ENCODE results near the gene SPATA2.

DNA sequence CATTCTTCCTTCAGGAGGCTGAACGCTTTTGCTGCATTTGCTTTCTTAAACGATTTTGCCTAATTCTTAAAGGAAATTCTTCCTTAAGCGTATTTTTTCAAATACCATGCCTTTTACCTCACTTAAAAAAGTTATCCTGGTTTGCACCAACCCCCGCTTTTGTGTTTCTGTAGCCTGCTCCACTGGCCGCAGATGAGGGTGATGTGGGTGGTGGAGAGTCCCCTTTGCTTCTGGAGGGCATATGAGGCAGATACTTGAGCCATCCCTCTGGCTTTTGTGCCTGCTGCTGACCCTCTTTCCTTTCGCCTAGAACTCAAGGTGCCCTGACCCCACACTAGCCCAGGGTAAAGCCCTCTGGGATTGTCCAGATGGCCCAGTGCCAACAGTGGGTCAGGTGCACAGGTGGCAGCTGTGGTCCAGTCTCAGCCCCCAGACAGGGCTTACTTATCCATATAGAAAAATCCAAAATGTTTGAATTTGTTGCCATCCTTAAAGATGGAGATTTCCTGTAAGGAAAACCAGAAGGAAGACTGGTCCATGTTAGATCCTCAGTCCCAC, 43.9 kb downstream of the SPATA2 start:
- TF ChIP-seq, protein P1, sequence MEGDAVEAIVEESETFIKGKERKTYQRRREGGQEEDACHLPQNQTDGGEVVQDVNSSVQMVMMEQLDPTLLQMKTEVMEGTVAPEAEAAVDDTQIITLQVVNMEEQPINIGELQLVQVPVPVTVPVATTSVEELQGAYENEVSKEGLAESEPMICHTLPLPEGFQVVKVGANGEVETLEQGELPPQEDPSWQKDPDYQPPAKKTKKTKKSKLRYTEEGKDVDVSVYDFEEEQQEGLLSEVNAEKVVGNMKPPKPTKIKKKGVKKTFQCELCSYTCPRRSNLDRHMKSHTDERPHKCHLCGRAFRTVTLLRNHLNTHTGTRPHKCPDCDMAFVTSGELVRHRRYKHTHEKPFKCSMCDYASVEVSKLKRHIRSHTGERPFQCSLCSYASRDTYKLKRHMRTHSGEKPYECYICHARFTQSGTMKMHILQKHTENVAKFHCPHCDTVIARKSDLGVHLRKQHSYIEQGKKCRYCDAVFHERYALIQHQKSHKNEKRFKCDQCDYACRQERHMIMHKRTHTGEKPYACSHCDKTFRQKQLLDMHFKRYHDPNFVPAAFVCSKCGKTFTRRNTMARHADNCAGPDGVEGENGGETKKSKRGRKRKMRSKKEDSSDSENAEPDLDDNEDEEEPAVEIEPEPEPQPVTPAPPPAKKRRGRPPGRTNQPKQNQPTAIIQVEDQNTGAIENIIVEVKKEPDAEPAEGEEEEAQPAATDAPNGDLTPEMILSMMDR (IDR thresholded peaks at IDR 0.05) = no peak
- no peak for TF ChIP-seq ZFX (IDR thresholded peaks at IDR 0.05; ENCODE audit: borderline replicate concordance)
